Brain microvascular endothelial cell (primary cell): ENCODE results near the gene RNASE4.

Source experiments
- DNase-seq: peaks from one replicate; pipeline ENCODE4 v3.0.0-alpha.2; 2020
- H3K27ac ChIP-seq: fragments of 250-450 bp; sonication (Bioruptor Pico); 2 replicates; pipeline ENCODE4 v1.5.1; 2020; ENCODE audit warnings: mild to moderate bottlenecking, moderate library complexity
- H3K27me3 ChIP-seq: fragments of 250-450 bp; sonication (Bioruptor Pico); replicated peaks from 2 replicates; pipeline ENCODE4 v1.5.1; 2020; ENCODE audit warnings: mild to moderate bottlenecking
- H3K36me3 ChIP-seq: fragments of 250-450 bp; sonication (Bioruptor Pico); replicated peaks from 2 replicates; pipeline ENCODE4 v1.5.1; 2020; ENCODE audit warnings: mild to moderate bottlenecking
- H3K4me3 ChIP-seq: 2 replicates; pipeline ENCODE4 v1.5.1; 2011; ENCODE audit warnings: low read depth, mild to moderate bottlenecking, control low read depth, low read length, moderate library complexity
- in situ Hi-C: cut with HindIII; loops from 2 replicates; pipeline ENCODE4 v1.10.0; 2017; ENCODE audit warnings: low sequenced_read_pairs, low pct_ligation_motif_present
- TF ChIP-seq, protein P1 (sequence below): IDR thresholded peaks from 2 replicates; pipeline ENCODE4 v1.5.1; 2011; ENCODE audit warnings: low read depth, mild to moderate bottlenecking, moderate library complexity, low read length, control low read depth, inconsistent platforms; ENCODE audit errors: missing control alignments

Gene RNASE4

DNA sequence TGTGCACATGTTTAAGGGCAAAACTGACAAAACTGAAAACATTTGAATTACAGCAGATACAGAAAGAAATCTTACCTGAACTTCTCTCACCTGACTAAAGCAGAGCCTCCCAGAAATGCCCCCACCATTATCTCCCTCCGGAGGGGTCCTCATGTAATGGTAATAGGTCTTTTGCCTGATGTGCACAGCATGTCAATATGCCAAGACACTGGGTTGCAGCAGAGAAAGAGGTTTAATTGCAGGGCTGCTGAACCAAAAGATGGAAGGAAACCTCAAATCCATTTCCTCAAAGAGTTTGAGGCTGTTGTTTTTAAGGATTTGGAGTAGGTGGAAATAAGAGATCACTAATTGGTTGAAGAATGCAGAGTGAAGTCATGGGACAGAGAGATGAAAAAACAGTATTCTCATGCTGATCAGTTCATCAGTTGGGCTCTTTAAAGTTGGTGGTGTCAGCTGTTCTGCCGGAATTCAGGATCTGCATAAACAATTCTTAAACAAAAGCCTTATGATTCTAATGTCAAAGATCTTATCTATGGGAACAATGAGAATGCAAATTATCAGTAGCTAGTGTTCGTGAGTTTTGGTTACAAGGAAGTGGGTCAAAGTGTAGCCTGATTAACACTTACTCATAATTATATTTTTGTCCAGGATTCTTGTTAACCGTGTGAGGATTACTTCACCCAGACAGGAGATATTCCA is 22.4 kb downstream of the RNASE4 start:
- no peaks in the 10 kb centered on the region for H3K27me3 ChIP-seq
- TF ChIP-seq, protein P1, sequence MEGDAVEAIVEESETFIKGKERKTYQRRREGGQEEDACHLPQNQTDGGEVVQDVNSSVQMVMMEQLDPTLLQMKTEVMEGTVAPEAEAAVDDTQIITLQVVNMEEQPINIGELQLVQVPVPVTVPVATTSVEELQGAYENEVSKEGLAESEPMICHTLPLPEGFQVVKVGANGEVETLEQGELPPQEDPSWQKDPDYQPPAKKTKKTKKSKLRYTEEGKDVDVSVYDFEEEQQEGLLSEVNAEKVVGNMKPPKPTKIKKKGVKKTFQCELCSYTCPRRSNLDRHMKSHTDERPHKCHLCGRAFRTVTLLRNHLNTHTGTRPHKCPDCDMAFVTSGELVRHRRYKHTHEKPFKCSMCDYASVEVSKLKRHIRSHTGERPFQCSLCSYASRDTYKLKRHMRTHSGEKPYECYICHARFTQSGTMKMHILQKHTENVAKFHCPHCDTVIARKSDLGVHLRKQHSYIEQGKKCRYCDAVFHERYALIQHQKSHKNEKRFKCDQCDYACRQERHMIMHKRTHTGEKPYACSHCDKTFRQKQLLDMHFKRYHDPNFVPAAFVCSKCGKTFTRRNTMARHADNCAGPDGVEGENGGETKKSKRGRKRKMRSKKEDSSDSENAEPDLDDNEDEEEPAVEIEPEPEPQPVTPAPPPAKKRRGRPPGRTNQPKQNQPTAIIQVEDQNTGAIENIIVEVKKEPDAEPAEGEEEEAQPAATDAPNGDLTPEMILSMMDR: no peak
- H3K4me3 ChIP-seq: no peak overlapping the region
- H3K36me3 ChIP-seq: no peaks in the 10 kb centered on the region
- DNase-seq: no peak
- H3K27ac ChIP-seq: no peak overlapping the region
- in situ Hi-C loops: no loop called here

DNA sequence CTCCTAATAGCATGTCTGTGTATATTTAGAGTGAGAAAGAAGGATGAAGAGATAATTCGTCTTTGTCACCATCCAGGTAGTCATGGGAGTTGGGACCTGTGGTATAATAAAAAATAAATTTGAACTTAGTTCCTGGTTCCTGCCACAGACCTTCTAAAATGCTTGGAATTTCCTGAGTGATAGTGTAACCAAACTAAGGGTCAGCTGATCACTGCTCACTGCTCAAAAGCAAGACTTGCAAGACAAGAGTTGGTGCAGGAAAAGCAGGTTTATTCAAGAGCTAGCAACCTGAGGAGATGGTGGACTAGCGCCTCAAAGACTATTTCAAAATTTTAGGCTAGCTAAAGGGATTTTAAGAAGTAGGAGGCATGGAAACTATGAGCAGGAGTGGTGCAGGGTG is 23.3 kb downstream of the RNASE4 start:
- no peaks in the 10 kb centered on the region for H3K27me3 ChIP-seq
- in situ Hi-C loops: no loop called here
- no peak overlapping the region for H3K4me3 ChIP-seq
- TF ChIP-seq, protein P1: no peak
- no peaks in the 10 kb centered on the region for H3K36me3 ChIP-seq
- no peak overlapping the region for H3K27ac ChIP-seq
- no peak for DNase-seq

DNA sequence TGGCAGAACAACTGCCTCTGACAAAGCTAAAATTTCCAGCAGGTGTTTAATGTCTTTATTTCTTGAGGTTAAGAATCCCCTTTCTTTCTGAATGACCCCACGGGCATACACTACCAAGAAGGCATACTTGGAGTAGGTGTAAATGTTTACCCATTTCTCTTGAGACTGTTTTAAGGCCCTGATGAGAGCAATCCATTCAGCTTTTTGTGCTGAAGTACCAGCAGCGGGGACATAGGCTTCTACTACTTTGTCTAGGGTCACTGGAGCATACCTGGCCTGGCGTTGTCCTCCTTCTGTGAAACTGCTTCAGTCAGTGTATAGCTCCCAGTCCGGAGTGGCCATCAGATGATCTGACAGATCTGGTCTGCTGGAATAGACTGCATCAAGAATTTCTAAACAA is 26.9 kb downstream of the RNASE4 start:
- H3K27me3 ChIP-seq: no peaks in the 10 kb centered on the region
- H3K4me3 ChIP-seq: no peak overlapping the region
- H3K27ac ChIP-seq: no peak overlapping the region
- in situ Hi-C loops: no loop called here
- DNase-seq: no peak
- TF ChIP-seq, protein P1: no peak
- no peaks in the 10 kb centered on the region for H3K36me3 ChIP-seq

DNA sequence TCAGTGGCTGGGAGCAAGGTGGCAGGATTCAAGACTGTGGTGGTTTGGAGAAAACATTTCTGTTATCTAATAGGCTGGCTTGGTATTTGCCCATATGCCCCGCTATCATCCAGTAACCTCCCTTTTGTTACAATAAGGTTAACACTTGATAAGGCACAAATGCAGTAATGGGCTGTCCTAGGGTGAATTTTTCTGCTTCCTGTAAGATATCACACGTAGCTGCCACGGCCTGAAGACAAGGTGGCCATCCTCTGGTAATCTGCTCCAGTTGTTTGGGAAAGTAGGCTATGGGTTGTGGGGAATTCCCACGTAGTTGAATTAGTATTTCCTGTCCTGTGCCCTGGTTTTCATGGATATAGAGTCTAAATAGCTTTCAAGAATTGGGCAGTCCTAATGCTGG is 27.3 kb downstream of the RNASE4 start:
- DNase-seq: no peak
- Histone ChIP-seq H3K36me3 (no peaks in the 10 kb centered on the region), H3K4me3 (no peak overlapping the region), H3K27ac (no peak overlapping the region), H3K27me3 (no peaks in the 10 kb centered on the region)
- TF ChIP-seq, protein P1: no peak
- in situ Hi-C loops: no loop called here

DNA sequence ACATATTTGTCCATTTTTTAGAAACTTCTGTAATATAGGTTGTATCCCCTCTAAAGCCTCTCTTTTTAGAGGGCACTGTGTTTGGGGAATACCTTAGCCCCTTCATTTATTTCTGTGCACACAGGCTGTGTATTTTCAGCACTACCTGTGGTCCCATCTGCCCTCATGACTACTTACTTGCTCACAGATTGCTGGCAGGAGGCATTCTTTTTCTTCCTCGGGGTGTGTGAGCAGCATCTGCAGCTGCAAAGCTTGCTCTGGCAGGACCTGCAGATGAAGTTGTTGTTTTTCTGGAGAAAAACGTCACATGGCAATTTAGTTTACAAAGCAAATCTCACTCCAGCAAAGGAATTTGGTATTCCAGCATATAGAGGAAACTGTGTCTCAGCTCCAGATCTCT is 28.5 kb downstream of the RNASE4 start:
- Histone ChIP-seq H3K36me3 (no peaks in the 10 kb centered on the region), H3K27ac (no peak overlapping the region), H3K27me3 (no peaks in the 10 kb centered on the region), H3K4me3 (no peak overlapping the region)
- DNase-seq: no peak
- TF ChIP-seq, protein P1: no peak
- in situ Hi-C loops: no loop called here
